Stimulated activated naive CD8-positive, alpha-beta T cell treated with anti-CD3 and anti-CD28 coated beads, Interleukin-15, amount 100 ng/mL, for 72 hours (primary cell): ENCODE measurements around the gene DNAJB13.

Experiments used
- ATAC-seq: fragments of 150-1000 bp; cut with Tn5 transposase; 2 replicates; pipeline ENCODE4 v1.10.0; 2021; ENCODE audit warnings: mild to moderate bottlenecking, moderate library complexity
- DNase-seq, 2 donors: peaks; one replicate each; pipeline ENCODE4 v3.0.0; 2021 to 2022
- H3K27ac Mint-ChIP-seq, 2 donors: one replicate each; pipeline ENCODE4 v1.8.0; 2022; ENCODE audit warnings: mild to moderate bottlenecking in 2 of 2, mixed read lengths in 2 of 2, moderate library complexity in 2 of 2
- H3K27me3 Mint-ChIP-seq: one replicate; pipeline ENCODE4 v1.8.0; 2022; ENCODE audit warnings: mixed read lengths
- H3K4me1 Mint-ChIP-seq: one replicate; pipeline ENCODE4 v1.8.0; 2022; ENCODE audit warnings: mild to moderate bottlenecking, mixed read lengths
- H3K4me3 Mint-ChIP-seq, 2 donors: one replicate each; pipeline ENCODE4 v1.8.0; 2022; ENCODE audit warnings: mild to moderate bottlenecking in 2 of 2, mixed read lengths in 2 of 2, moderate library complexity in 1 of 2
- H3K9me3 Mint-ChIP-seq, 2 donors: one replicate each; pipeline ENCODE4 v1.8.0; 2022; ENCODE audit warnings: mixed read lengths in 2 of 2

Gene DNAJB13

GRCh38 chr11:73965764-73966121 is 14.9 kb downstream of the DNAJB13 start:
- Mint-ChIP-seq H3K27me3 (no peaks in the 10 kb centered on the region), H3K9me3 (no peaks in the 10 kb centered on the region), H3K4me3 (no peak overlapping the region), H3K4me1 (peaks cover 58% of the 10 kb centered on the region), H3K27ac (peak overlapping the region in 1 of 2 donors; percentile 72)
- no peak for DNase-seq
- no peak for ATAC-seq

- Mint-ChIP-seq H3K4me3 (no peak overlapping the region), H3K27me3 (no peaks in the 10 kb centered on the region), H3K9me3 (no peaks in the 10 kb centered on the region), H3K4me1 (peaks cover 85% of the 10 kb centered on the region), H3K27ac (peak overlapping the region in 1 of 2 donors; percentile 54)
- DNase-seq (no peak), ATAC-seq (no peak)
These were observed 17.6 kb downstream of the DNAJB13 start for GRCh38 chr11:73968356-73968966.

- ATAC-seq (no peak), DNase-seq (no peak)
- Mint-ChIP-seq H3K27me3 (no peaks in the 10 kb centered on the region), H3K4me1 (peaks cover 87% of the 10 kb centered on the region), H3K4me3 (no peak overlapping the region), H3K9me3 (no peaks in the 10 kb centered on the region), H3K27ac (no peak overlapping the region)
These were observed 18.3 kb downstream of the DNAJB13 start for GRCh38 chr11:73969091-73969490.

GRCh38 chr11:73969991-73970800 is 19.4 kb downstream of the DNAJB13 start:
- Mint-ChIP-seq H3K27ac (peak overlapping the region; percentile 77 to 79), H3K9me3 (no peaks in the 10 kb centered on the region), H3K27me3 (no peaks in the 10 kb centered on the region), H3K4me3 (no peak overlapping the region), H3K4me1 (peaks cover 87% of the 10 kb centered on the region)
- DNase-seq (peak in 1 of 2 donors; percentile 35), ATAC-seq (peak; percentile 55)

GRCh38 chr11:73971175-73971719 is 20.4 kb downstream of the DNAJB13 start:
- H3K9me3 Mint-ChIP-seq = no peaks in the 10 kb centered on the region
- peak overlapping the region in 1 of 2 donors; percentile 22 for H3K4me3 Mint-ChIP-seq
- H3K27ac Mint-ChIP-seq = peak overlapping the region; percentile 51 to 73
- DNase-seq (no peak), ATAC-seq (no peak)
- H3K27me3 Mint-ChIP-seq = no peaks in the 10 kb centered on the region
- peaks cover 90% of the 10 kb centered on the region for H3K4me1 Mint-ChIP-seq

- no peak for ATAC-seq
- no peak for DNase-seq
- no peak overlapping the region for H3K4me3 Mint-ChIP-seq
- peak overlapping the region in 1 of 2 donors; percentile 46 for H3K27ac Mint-ChIP-seq
- peaks cover 98% of the 10 kb centered on the region for H3K4me1 Mint-ChIP-seq
- no peaks in the 10 kb centered on the region for H3K27me3 Mint-ChIP-seq
- no peaks in the 10 kb centered on the region for H3K9me3 Mint-ChIP-seq
These were observed 21.4 kb downstream of the DNAJB13 start for GRCh38 chr11:73972187-73972586.

- no peaks in the 10 kb centered on the region for H3K9me3 Mint-ChIP-seq
- H3K27me3 Mint-ChIP-seq = no peaks in the 10 kb centered on the region
- DNase-seq (no peak), ATAC-seq (no peak)
- H3K4me1 Mint-ChIP-seq = peaks cover 100% of the 10 kb centered on the region
- H3K27ac Mint-ChIP-seq = peak overlapping the region in 1 of 2 donors; percentile 14
- H3K4me3 Mint-ChIP-seq = no peak overlapping the region
These were observed 22.0 kb downstream of the DNAJB13 start for GRCh38 chr11:73972620-73973449.

GRCh38 chr11:73974604-73975478 is 24.0 kb downstream of the DNAJB13 start:
- Mint-ChIP-seq H3K27ac (peak overlapping the region; percentile 37 to 86), H3K4me3 (peak overlapping the region in 1 of 2 donors; percentile 33), H3K4me1 (peaks cover 100% of the 10 kb centered on the region), H3K9me3 (no peaks in the 10 kb centered on the region), H3K27me3 (no peaks in the 10 kb centered on the region)
- ATAC-seq (no peak), DNase-seq (no peak)

GRCh38 chr11:73975479-73975757 is 24.6 kb downstream of the DNAJB13 start:
- Mint-ChIP-seq H3K4me3 (peak overlapping the region in 1 of 2 donors; percentile 33), H3K9me3 (no peaks in the 10 kb centered on the region), H3K27me3 (no peaks in the 10 kb centered on the region), H3K27ac (peak overlapping the region; percentile 35 to 38), H3K4me1 (peaks cover 100% of the 10 kb centered on the region)
- ATAC-seq (no peak), DNase-seq (no peak)

- peak overlapping the region in 1 of 2 donors; percentile 10 for H3K4me3 Mint-ChIP-seq
- H3K9me3 Mint-ChIP-seq = no peaks in the 10 kb centered on the region
- DNase-seq (no peak), ATAC-seq (no peak)
- H3K27ac Mint-ChIP-seq = peak overlapping the region; percentile 50 to 79
- peaks cover 93% of the 10 kb centered on the region for H3K4me1 Mint-ChIP-seq
- H3K27me3 Mint-ChIP-seq = no peaks in the 10 kb centered on the region
These were observed 25.8 kb downstream of the DNAJB13 start for GRCh38 chr11:73976451-73977151.

- Mint-ChIP-seq H3K9me3 (no peaks in the 10 kb centered on the region), H3K4me3 (peak overlapping the region in 1 of 2 donors; percentile 27), H3K27me3 (no peaks in the 10 kb centered on the region), H3K4me1 (peaks cover 79% of the 10 kb centered on the region), H3K27ac (no peak overlapping the region)
- no peak for ATAC-seq
- DNase-seq = no peak
These were observed 27.2 kb downstream of the DNAJB13 start for GRCh38 chr11:73977856-73978519.

- Mint-ChIP-seq H3K4me1 (peaks cover 78% of the 10 kb centered on the region), H3K27me3 (no peaks in the 10 kb centered on the region), H3K9me3 (no peaks in the 10 kb centered on the region), H3K27ac (peak overlapping the region in 1 of 2 donors; percentile 93), H3K4me3 (peak overlapping the region; percentile 71 to 96)
- no peak for ATAC-seq
- no peak for DNase-seq
These were observed 27.8 kb downstream of the DNAJB13 start for GRCh38 chr11:73978576-73979086.

- Mint-ChIP-seq H3K4me3 (peak overlapping the region; percentile 95 to 96), H3K27me3 (no peaks in the 10 kb centered on the region), H3K27ac (peak overlapping the region; percentile 94 to 98), H3K9me3 (no peaks in the 10 kb centered on the region), H3K4me1 (peaks cover 78% of the 10 kb centered on the region)
- ATAC-seq = peak; percentile 63
- DNase-seq = peak; percentile 52 to 78
These were observed 29.5 kb downstream of the DNAJB13 start for GRCh38 chr11:73980001-73980961.
